PC-3 (cell line): ENCODE data around the gene NTRK2. TPM values are rescaled to one million over a fixed set of nuclear protein-coding genes. Genes with fewer than 3 reads are reported as not detected.

Experiments used
- ATAC-seq: fragments of 200-7000 bp; cut with Tn5 transposase; 2 replicates; pipeline ENCODE4 v1.9.1; 2020; ENCODE audit warnings: mild to moderate bottlenecking, moderate library complexity
- BruUV-seq: library from RNA; stranded (reverse); fragments of 400-500 nt; replicated peaks from 2 replicates; lab custom pipeline; 2021; lab: Mats Ljungman, UMichigan
- CTCF ChIA-PET: fragments of 300-600 bp; sonication (Branson Sonifier 250); formaldehyde crosslinking; loops from one replicate; lab custom pipeline; 2022; ENCODE audit warnings: antibody characterized with exemption; lab: Charles Lee
- POLR2A ChIA-PET: fragments of 300-600 bp; sonication (Branson Sonifier 250); formaldehyde crosslinking; loops from one replicate; lab custom pipeline; 2022; ENCODE audit warnings: antibody characterized with exemption; ENCODE audit not compliant: unreplicated experiment; lab: Charles Lee
- DNase-seq: peaks from one replicate; pipeline ENCODE4 v3.0.0-alpha.2; 2015
- H2AFZ ChIP-seq: fragments of 300-600 bp; sonication (generic); 2 replicates; pipeline ENCODE4 v1.6.0; 2016; ENCODE audit warnings: antibody characterized with exemption, low read length
- H3F3A ChIP-seq: fragments of 300-600 bp; sonication (generic); one replicate; pipeline ENCODE4 v1.6.0; 2017; ENCODE audit warnings: antibody characterized with exemption, low read length, control low read depth, mild to moderate bottlenecking; ENCODE audit not compliant: unreplicated experiment
- H3K27ac ChIP-seq: fragments of 300-600 bp; sonication (generic); 2 replicates; pipeline ENCODE4 v1.5.1; 2016; ENCODE audit warnings: mild to moderate bottlenecking, low read length
- H3K27me3 ChIP-seq: fragments of 300-600 bp; sonication (generic); 2 replicates; pipeline ENCODE4 v1.6.1; 2016; ENCODE audit warnings: low read length, mixed read lengths
- H3K36me3 ChIP-seq: fragments of 300-600 bp; sonication (generic); 2 replicates; pipeline ENCODE4 v1.6.1; 2016; ENCODE audit warnings: low read depth, mixed run types, low read length, mixed read lengths
- H3K4me1 ChIP-seq: fragments of 300-600 bp; sonication (generic); 2 replicates; pipeline ENCODE4 v1.5.1; 2016; ENCODE audit warnings: low read length; ENCODE audit not compliant: insufficient read depth
- H3K4me2 ChIP-seq: fragments of 300-600 bp; sonication (generic); 2 replicates; pipeline ENCODE4 v1.6.0; 2016; ENCODE audit warnings: low read length
- H3K4me3 ChIP-seq: fragments of 300-600 bp; sonication (generic); 2 replicates; pipeline ENCODE4 v1.5.1; 2016; ENCODE audit warnings: mild to moderate bottlenecking, low read length, mixed read lengths
- H3K79me2 ChIP-seq: fragments of 300-600 bp; sonication (generic); 2 replicates; pipeline ENCODE4 v1.6.1; 2017; ENCODE audit warnings: low read length, mixed read lengths
- H3K9ac ChIP-seq: fragments of 300-600 bp; sonication (generic); 2 replicates; pipeline ENCODE4 v1.6.0; 2016; ENCODE audit warnings: mild to moderate bottlenecking, low read length
- H3K9me2 ChIP-seq: fragments of 300-600 bp; sonication (generic); replicated peaks from 2 replicates; pipeline ENCODE4 v1.6.1; 2016; ENCODE audit warnings: mixed run types, low read length, mixed read lengths
- H3K9me3 ChIP-seq: fragments of 300-600 bp; sonication (generic); 2 replicates; pipeline ENCODE4 v1.6.1; 2016; ENCODE audit warnings: low read length, mixed read lengths
- H4K20me1 ChIP-seq: fragments of 300-600 bp; sonication (generic); 2 replicates; pipeline ENCODE4 v1.6.1; 2016; ENCODE audit warnings: low read length, mixed read lengths
- EZH2 ChIP-seq: fragments of 300-600 bp; sonication (generic); IDR thresholded peaks from one replicate; pipeline ENCODE4 v1.6.1; 2017; ENCODE audit warnings: antibody characterized with exemption, mild to moderate bottlenecking, low read length; ENCODE audit not compliant: unreplicated experiment
- EZH2phosphoT487 ChIP-seq: fragments of 300-600 bp; sonication (generic); IDR thresholded peaks from 2 replicates; pipeline ENCODE4 v1.6.1; 2018; ENCODE audit warnings: mild to moderate bottlenecking, antibody characterized with exemption, low read length, borderline replicate concordance
- intact Hi-C: fragments of 100-400 bp; cut with micrococcal nuclease; formaldehyde crosslinking; loops from 2 replicates; pipeline ENCODE4 v1.9.0; 2023
- total RNA-seq: library from RNA; depleted of rRNA; stranded (reverse); fragments of >200 nt; gene quantifications from 2 replicates; pipeline ENCODE4 v1.2.3, GENCODE V29; 2014
- TF ChIP-seq, protein P1 (sequence below): fragments of 300-600 bp; sonication (generic); conservative IDR thresholded peaks from 2 replicates; pipeline ENCODE4 v1.5.1; 2017; ENCODE audit warnings: antibody characterized with exemption, low read depth, mild to moderate bottlenecking, low read length

Gene NTRK2
- total RNA-seq, 1 experiment from 2014 or later, result not detected

DNA sequence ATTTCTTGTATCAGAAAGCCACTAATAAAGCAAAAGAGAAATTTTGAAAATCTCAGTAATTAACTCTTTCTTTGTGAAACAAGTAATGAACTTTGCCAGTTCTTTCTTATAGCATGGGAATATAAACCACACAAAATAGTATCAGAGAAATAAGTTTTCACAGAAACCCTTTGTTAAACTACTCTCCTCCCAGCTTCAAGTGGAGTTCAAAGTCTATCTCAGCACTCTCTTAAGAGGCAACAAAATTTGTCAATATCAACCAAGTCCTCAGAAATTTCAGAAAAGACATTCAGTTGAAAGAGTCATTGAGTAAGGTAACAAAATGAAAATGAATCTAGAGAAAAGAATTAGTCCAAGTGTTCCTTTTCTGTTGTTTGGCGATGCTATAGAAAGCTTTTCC, 89.3 kb downstream of the NTRK2 start:
- POLR2A ChIA-PET, result no interaction called here
- no peaks in the 10 kb centered on the region for H3K79me2 ChIP-seq
- no peaks in the 10 kb centered on the region for H3K9me2 ChIP-seq
- no peak overlapping the region for H3K4me3 ChIP-seq
- H3K9me3 ChIP-seq, result no peaks in the 10 kb centered on the region
- ATAC-seq (no peak), DNase-seq (no peak)
- H3K36me3 ChIP-seq, result no peaks in the 10 kb centered on the region
- intact Hi-C loops, result no loop called here
- no peak overlapping the region for H3K9ac ChIP-seq
- no peaks in the 10 kb centered on the region for H3F3A ChIP-seq
- no TSS peak for BruUV-seq
- H4K20me1 ChIP-seq, result no peaks in the 10 kb centered on the region
- no peak overlapping the region for H3K4me2 ChIP-seq
- no peak overlapping the region for H2AFZ ChIP-seq
- no peaks in the 10 kb centered on the region for H3K4me1 ChIP-seq
- CTCF ChIA-PET, result no interaction called here
- no peak overlapping the region for H3K27ac ChIP-seq
- H3K27me3 ChIP-seq, result no peaks in the 10 kb centered on the region
- no peak for TF ChIP-seq EZH2
- TF ChIP-seq, protein P1, sequence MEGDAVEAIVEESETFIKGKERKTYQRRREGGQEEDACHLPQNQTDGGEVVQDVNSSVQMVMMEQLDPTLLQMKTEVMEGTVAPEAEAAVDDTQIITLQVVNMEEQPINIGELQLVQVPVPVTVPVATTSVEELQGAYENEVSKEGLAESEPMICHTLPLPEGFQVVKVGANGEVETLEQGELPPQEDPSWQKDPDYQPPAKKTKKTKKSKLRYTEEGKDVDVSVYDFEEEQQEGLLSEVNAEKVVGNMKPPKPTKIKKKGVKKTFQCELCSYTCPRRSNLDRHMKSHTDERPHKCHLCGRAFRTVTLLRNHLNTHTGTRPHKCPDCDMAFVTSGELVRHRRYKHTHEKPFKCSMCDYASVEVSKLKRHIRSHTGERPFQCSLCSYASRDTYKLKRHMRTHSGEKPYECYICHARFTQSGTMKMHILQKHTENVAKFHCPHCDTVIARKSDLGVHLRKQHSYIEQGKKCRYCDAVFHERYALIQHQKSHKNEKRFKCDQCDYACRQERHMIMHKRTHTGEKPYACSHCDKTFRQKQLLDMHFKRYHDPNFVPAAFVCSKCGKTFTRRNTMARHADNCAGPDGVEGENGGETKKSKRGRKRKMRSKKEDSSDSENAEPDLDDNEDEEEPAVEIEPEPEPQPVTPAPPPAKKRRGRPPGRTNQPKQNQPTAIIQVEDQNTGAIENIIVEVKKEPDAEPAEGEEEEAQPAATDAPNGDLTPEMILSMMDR, result no peak
- TF ChIP-seq EZH2phosphoT487, result no peak

DNA sequence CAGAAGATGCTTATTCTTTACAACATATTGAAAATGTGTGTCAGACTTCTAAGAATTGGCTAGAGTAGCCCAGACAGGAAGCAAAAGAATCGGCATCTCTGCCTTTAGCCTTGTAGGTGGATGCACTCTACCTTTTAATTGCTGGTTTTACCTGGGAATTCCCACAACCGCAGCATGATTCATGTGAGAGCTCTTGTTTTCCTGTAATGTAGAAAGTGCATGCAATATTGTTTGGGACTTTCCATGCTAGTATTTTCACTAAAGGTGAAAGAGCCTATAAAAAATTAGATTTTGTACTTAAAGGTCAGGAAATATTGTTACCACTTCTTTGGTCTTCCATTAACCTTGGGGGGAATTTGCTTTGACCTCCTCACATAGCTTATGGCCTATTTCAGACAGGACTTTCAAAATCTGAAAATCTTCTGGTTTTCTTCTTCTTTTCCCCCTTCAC, 89.8 kb downstream of the NTRK2 start:
- Histone ChIP-seq H3K9ac (no peak overlapping the region), H3K9me3 (no peaks in the 10 kb centered on the region), H3K4me1 (no peaks in the 10 kb centered on the region), H3K27ac (no peak overlapping the region), H4K20me1 (no peaks in the 10 kb centered on the region), H2AFZ (no peak overlapping the region), H3K79me2 (no peaks in the 10 kb centered on the region), H3K4me2 (no peak overlapping the region), H3K27me3 (no peaks in the 10 kb centered on the region), H3F3A (no peaks in the 10 kb centered on the region), H3K4me3 (no peak overlapping the region), H3K36me3 (no peaks in the 10 kb centered on the region), H3K9me2 (no peaks in the 10 kb centered on the region)
- intact Hi-C loops, result no loop called here
- ChIA-PET POLR2A (no interaction called here), CTCF (no interaction called here)
- ATAC-seq, result no peak
- BruUV-seq, result no TSS peak
- peak; percentile 18 for DNase-seq
- no peak for TF ChIP-seq EZH2phosphoT487
- TF ChIP-seq, protein P1, result no peak
- no peak for TF ChIP-seq EZH2

DNA sequence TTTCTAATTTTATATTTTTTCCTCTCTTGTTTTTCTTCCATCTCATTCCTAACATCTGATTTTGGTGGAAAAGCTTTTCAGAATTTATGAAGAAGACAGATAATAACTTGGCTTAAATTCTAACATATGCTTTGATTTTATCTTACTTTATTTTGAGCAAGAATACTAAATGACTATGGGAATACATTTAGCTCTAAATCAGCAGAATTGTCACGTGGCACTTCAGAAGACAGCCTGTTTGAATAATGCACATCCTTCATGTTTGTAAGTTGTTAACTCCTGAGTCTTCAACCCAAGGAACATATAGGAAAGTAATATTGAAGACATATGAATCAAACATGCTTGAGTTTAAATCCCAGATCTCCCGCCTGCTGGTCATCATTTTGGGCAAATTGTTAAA, 90.3 kb downstream of the NTRK2 start:
- H3K36me3 ChIP-seq, result no peaks in the 10 kb centered on the region
- ATAC-seq, result no peak
- no peaks in the 10 kb centered on the region for H3K9me2 ChIP-seq
- no peaks in the 10 kb centered on the region for H4K20me1 ChIP-seq
- H3K4me3 ChIP-seq, result no peak overlapping the region
- H3K4me1 ChIP-seq, result no peaks in the 10 kb centered on the region
- H3K4me2 ChIP-seq, result no peak overlapping the region
- H3K27ac ChIP-seq, result no peak overlapping the region
- no peak overlapping the region for H3K9ac ChIP-seq
- no peak for DNase-seq
- TF ChIP-seq EZH2phosphoT487, result no peak
- no peak for TF ChIP-seq EZH2
- TF ChIP-seq, protein P1, result no peak
- H3F3A ChIP-seq, result no peaks in the 10 kb centered on the region
- intact Hi-C loops, result no loop called here
- BruUV-seq, result no TSS peak
- no peaks in the 10 kb centered on the region for H3K79me2 ChIP-seq
- ChIA-PET CTCF (no interaction called here), POLR2A (no interaction called here)
- no peaks in the 10 kb centered on the region for H3K9me3 ChIP-seq
- H3K27me3 ChIP-seq, result no peaks in the 10 kb centered on the region
- H2AFZ ChIP-seq, result no peak overlapping the region
